Neuronal stem cell (in vitro differentiated cells): ENCODE measurements around the gene FCAMR.

Experiments used
- DNase-seq: peaks from one replicate; pipeline ENCODE4 v3.0.0-alpha.2; 2013; ENCODE audit warnings: low spot score
- H2AFZ ChIP-seq: one replicate; pipeline ENCODE4 v1.6.1; 2013; ENCODE audit warnings: mild to moderate bottlenecking, low read length, inconsistent platforms
- H2AK5ac ChIP-seq: 2 replicates; pipeline ENCODE4 v1.6.1; 2013; ENCODE audit warnings: low read depth, mild to moderate bottlenecking, inconsistent platforms, low read length, moderate library complexity, mixed read lengths
- H2BK120ac ChIP-seq: 2 replicates; pipeline ENCODE4 v1.6.1; 2013; ENCODE audit warnings: low read depth, mild to moderate bottlenecking, inconsistent platforms, low read length, moderate library complexity, mixed read lengths
- H2BK12ac ChIP-seq: one replicate; pipeline ENCODE4 v1.6.1; 2013; ENCODE audit warnings: low read length, inconsistent platforms
- H2BK15ac ChIP-seq: 2 replicates; pipeline ENCODE4 v1.6.1; 2013; ENCODE audit warnings: mild to moderate bottlenecking, low read length, inconsistent platforms, mixed read lengths
- H2BK5ac ChIP-seq: one replicate; pipeline ENCODE4 v1.6.1; 2013; ENCODE audit warnings: inconsistent platforms, mild to moderate bottlenecking, low read length, moderate library complexity
- H3K14ac ChIP-seq: one replicate; pipeline ENCODE4 v1.6.1; 2013; ENCODE audit warnings: low read length, inconsistent platforms
- H3K18ac ChIP-seq: 2 replicates; pipeline ENCODE4 v1.6.1; 2013; ENCODE audit warnings: low read length, inconsistent platforms
- H3K23ac ChIP-seq: 2 replicates; pipeline ENCODE4 v1.6.1; 2013; ENCODE audit warnings: low read depth, mild to moderate bottlenecking, mixed read lengths, low read length, inconsistent platforms; ENCODE audit not compliant: poor library complexity
- H3K27ac ChIP-seq: replicated peaks from 3 replicates; pipeline ENCODE4 v1.5.1; 2013; ENCODE audit warnings: low read length, inconsistent platforms
- H3K27me3 ChIP-seq, 3 experiments: 2 replicates each; pipeline ENCODE4 v1.6.1; 2013; ENCODE audit warnings: low read length in 3 of 3, mild to moderate bottlenecking in 2 of 3, inconsistent platforms in 1 of 3, low read depth in 1 of 3, mixed read lengths in 1 of 3, moderate library complexity in 1 of 3; ENCODE audit not compliant: control insufficient read depth in 3 of 3, insufficient read depth in 3 of 3
- H3K36me3 ChIP-seq, 2 donors: replicated peaks in 1 of 2; 2 replicates each; pipeline ENCODE4 v1.6.1; 2013; ENCODE audit warnings: low read length in 2 of 2; ENCODE audit not compliant: control insufficient read depth in 2 of 2, insufficient read depth in 2 of 2
- H3K4ac ChIP-seq: 2 replicates; pipeline ENCODE4 v1.6.1; 2013; ENCODE audit warnings: inconsistent platforms, mild to moderate bottlenecking, low read length, moderate library complexity
- H3K4me1 ChIP-seq, 2 donors: 1 replicate in 1 of 2; 2 replicates in 1 of 2; pipeline ENCODE4 v1.6.1; 2013; ENCODE audit warnings: low read length in 2 of 2, low read depth in 1 of 2; ENCODE audit not compliant: control insufficient read depth in 2 of 2, insufficient read depth in 1 of 2
- H3K4me2 ChIP-seq: one replicate; pipeline ENCODE4 v1.6.1; 2013; ENCODE audit warnings: mild to moderate bottlenecking, low read length, inconsistent platforms; ENCODE audit not compliant: insufficient read depth, poor library complexity, severe bottlenecking
- H3K4me3 ChIP-seq, 2 donors: 2 replicates each; pipeline ENCODE4 v1.5.1; 2013; ENCODE audit warnings: low read length in 2 of 2, mild to moderate bottlenecking in 2 of 2, inconsistent platforms in 1 of 2, moderate library complexity in 1 of 2
- H3K79me1 ChIP-seq: one replicate; pipeline ENCODE4 v1.6.1; 2013; ENCODE audit warnings: low read depth, mild to moderate bottlenecking, inconsistent platforms, low read length, moderate library complexity
- H3K9ac ChIP-seq: one replicate; pipeline ENCODE4 v1.6.1; 2013; ENCODE audit warnings: mild to moderate bottlenecking, low read depth, low read length, inconsistent platforms; ENCODE audit not compliant: poor library complexity
- H3K9me3 ChIP-seq, 2 donors: replicated peaks in 1 of 2; 2 replicates each; pipeline versions ENCODE3 to v1.6.1; 2013; ENCODE audit warnings: low read length in 2 of 2, mild to moderate bottlenecking in 2 of 2, inconsistent platforms in 1 of 2, low read depth in 1 of 2, mixed read lengths in 1 of 2, moderate library complexity in 1 of 2; ENCODE audit not compliant: control insufficient read depth in 2 of 2, insufficient read depth in 1 of 2
- H4K8ac ChIP-seq: one replicate; pipeline ENCODE4 v1.6.1; 2013; ENCODE audit warnings: low read depth, mild to moderate bottlenecking, inconsistent platforms, low read length, moderate library complexity
- H4K91ac ChIP-seq: one replicate; pipeline ENCODE4 v1.6.1; 2013; ENCODE audit warnings: low read length, low read depth, mild to moderate bottlenecking, inconsistent platforms; ENCODE audit not compliant: poor library complexity
- WGBS, 2 donors: extraction: QIAGEN DNeasy Blood & Tissue Kit; methylation state at CpG; one replicate each; pipeline ENCODE4 v1.1.7; 2013; ENCODE audit warnings: missing lambda C conversion rate in 2 of 2, mixed read lengths in 1 of 2; ENCODE audit not compliant: insufficient read length in 2 of 2, insufficient replicate concordance in 1 of 2; ENCODE audit errors: extremely low coverage in 2 of 2; 5-methylcytosine and 5-hydroxymethylcytosine counted together

FCAMR gene

GRCh38 chr1:207010726-207011125, 40.5 kb upstream of the FCAMR start:
- H2BK120ac ChIP-seq = no peak overlapping the region
- no peak overlapping the region for H3K23ac ChIP-seq
- H2BK15ac ChIP-seq = no peak overlapping the region
- H3K79me1 ChIP-seq = no peaks in the 10 kb centered on the region
- no peak overlapping the region for H2AFZ ChIP-seq
- no peak overlapping the region for H3K27ac ChIP-seq
- no peak overlapping the region for H3K14ac ChIP-seq
- H3K27me3 ChIP-seq = peaks cover 0 to 48% (median 0%) of the 10 kb centered on the region in 3 experiments
- H3K36me3 ChIP-seq = no peaks in the 10 kb centered on the region
- no peak overlapping the region for H4K8ac ChIP-seq
- H3K9me3 ChIP-seq = no peaks in the 10 kb centered on the region
- no peak overlapping the region for H4K91ac ChIP-seq
- no peaks in the 10 kb centered on the region for H3K4me1 ChIP-seq
- no peak overlapping the region for H3K4me3 ChIP-seq
- H3K18ac ChIP-seq = no peak overlapping the region
- no peak overlapping the region for H3K4me2 ChIP-seq
- no peak overlapping the region for H3K9ac ChIP-seq
- H2AK5ac ChIP-seq = no peak overlapping the region
- no peak for DNase-seq
- no peak overlapping the region for H2BK5ac ChIP-seq
- H3K4ac ChIP-seq = no peak overlapping the region
- H2BK12ac ChIP-seq = no peak overlapping the region
- WGBS, 2 donors = no CpG with 5 or more reads among the region's 2 CpGs

DNA sequence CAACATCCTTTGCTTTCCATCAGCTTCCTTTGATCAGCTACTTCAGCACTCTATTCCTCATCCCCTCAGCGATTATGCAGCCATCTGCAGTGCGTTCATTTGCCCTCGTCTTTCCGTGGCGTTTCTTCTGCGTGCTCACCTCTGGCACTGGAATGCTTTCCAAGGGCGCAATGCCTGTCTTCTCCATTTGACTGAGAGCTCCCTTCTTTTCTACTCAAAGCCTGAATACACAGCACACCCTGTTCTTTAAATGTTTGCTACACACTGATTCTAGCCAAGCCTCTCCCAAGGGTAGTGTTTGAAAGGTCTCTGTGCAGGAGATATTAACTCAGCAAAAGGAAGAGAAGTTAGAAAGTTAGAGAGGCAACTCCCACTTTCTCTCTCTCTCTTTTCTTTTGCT, 39.7 kb upstream of the FCAMR start:
- H2BK15ac ChIP-seq = no peak overlapping the region
- no peaks in the 10 kb centered on the region for H3K79me1 ChIP-seq
- H3K36me3 ChIP-seq = no peaks in the 10 kb centered on the region
- no peak overlapping the region for H3K18ac ChIP-seq
- H2BK5ac ChIP-seq = no peak overlapping the region
- no CpG with 5 or more reads among the region's 7 CpGs for WGBS, 2 donors
- DNase-seq = no peak
- H3K9me3 ChIP-seq = no peaks in the 10 kb centered on the region
- no peak overlapping the region for H3K14ac ChIP-seq
- H4K91ac ChIP-seq = no peak overlapping the region
- H2AFZ ChIP-seq = no peak overlapping the region
- H2BK120ac ChIP-seq = no peak overlapping the region
- H3K4ac ChIP-seq = no peak overlapping the region
- no peak overlapping the region for H3K4me3 ChIP-seq
- H3K9ac ChIP-seq = no peak overlapping the region
- no peak overlapping the region for H3K27ac ChIP-seq
- H3K23ac ChIP-seq = no peak overlapping the region
- no peak overlapping the region for H4K8ac ChIP-seq
- H2AK5ac ChIP-seq = no peak overlapping the region
- H3K27me3 ChIP-seq = peaks cover 0 to 45% (median 0%) of the 10 kb centered on the region in 3 experiments
- no peak overlapping the region for H2BK12ac ChIP-seq
- H3K4me1 ChIP-seq = no peaks in the 10 kb centered on the region
- H3K4me2 ChIP-seq = no peak overlapping the region

DNA sequence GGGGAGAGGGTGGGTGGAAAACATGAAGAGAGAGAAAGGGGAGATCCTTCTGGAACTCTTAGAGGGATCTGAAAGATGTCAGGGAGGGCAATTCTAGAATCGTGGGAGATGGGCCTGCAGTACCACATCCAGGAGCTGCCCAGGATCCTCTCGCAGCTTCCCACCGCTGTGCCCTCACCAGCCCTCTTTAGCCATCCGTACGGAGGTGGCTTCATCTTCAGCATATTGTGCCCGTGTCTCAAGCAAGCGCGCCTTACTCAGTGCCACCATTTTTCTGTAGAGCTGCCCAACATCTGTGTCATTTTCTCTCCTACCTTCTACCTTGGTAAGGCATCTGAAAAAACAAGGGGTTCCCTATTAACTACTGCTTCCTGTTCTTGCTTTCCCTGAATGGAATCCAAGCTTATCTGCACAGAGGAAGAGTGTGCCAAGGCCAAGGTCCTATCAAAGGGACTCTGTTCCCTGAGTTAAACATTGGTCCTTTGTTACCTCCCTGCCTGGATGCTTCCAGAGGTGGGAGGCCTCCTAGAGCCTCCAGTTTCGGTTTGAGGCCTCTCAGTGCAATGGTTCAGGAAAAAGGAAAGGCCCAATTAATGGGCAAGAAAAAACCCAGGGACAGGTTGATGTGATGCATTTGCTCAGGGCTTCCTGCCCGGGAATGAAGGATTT, 39.1 kb upstream of the FCAMR start:
- Histone ChIP-seq H3K79me1 (no peaks in the 10 kb centered on the region), H2AK5ac (no peak overlapping the region), H3K9ac (no peak overlapping the region), H3K27ac (no peak overlapping the region), H3K4ac (no peak overlapping the region), H3K4me1 (no peaks in the 10 kb centered on the region), H2BK12ac (no peak overlapping the region), H3K9me3 (no peaks in the 10 kb centered on the region), H3K4me2 (no peak overlapping the region), H3K4me3 (no peak overlapping the region), H2BK5ac (no peak overlapping the region), H3K27me3 (peaks cover 0 to 45% (median 0%) of the 10 kb centered on the region in 3 experiments), H3K36me3 (no peaks in the 10 kb centered on the region), H4K91ac (no peak overlapping the region), H3K14ac (no peak overlapping the region), H3K23ac (no peak overlapping the region), H4K8ac (no peak overlapping the region), H2BK15ac (no peak overlapping the region), H2BK120ac (no peak overlapping the region), H2AFZ (no peak overlapping the region), H3K18ac (no peak overlapping the region)
- no peak for DNase-seq
- WGBS, 2 donors = no CpG with 5 or more reads among the region's 10 CpGs

GRCh38 chr1:207007352-207008033, 37.2 kb upstream of the FCAMR start:
- Histone ChIP-seq H3K9ac (no peak overlapping the region), H2AK5ac (no peak overlapping the region), H2BK15ac (no peak overlapping the region), H3K4me1 (peaks cover 0 to 8% of the 10 kb centered on the region in 2 donors), H3K18ac (no peak overlapping the region), H2BK5ac (no peak overlapping the region), H2BK12ac (no peak overlapping the region), H3K27ac (no peak overlapping the region), H4K91ac (no peak overlapping the region), H3K9me3 (no peaks in the 10 kb centered on the region), H3K4me3 (no peak overlapping the region), H3K14ac (no peak overlapping the region), H3K4me2 (no peak overlapping the region), H3K79me1 (no peaks in the 10 kb centered on the region), H2BK120ac (no peak overlapping the region), H3K4ac (no peak overlapping the region), H3K36me3 (no peaks in the 10 kb centered on the region), H4K8ac (no peak overlapping the region), H2AFZ (no peak overlapping the region), H3K23ac (no peak overlapping the region), H3K27me3 (peaks cover 0 to 43% (median 0%) of the 10 kb centered on the region in 3 experiments)
- no CpG with 5 or more reads among the region's 5 CpGs for WGBS, 2 donors
- peak; percentile 37 for DNase-seq
